VCaP (cell line): ENCODE measurements around the gene PRSS36.
"Not testable (repeated sequence)": the region's sequence is repeated elsewhere in the genome, so short reads cannot be mapped to it uniquely, and the experiment has no call there.

Experiments
- H3K27ac ChIP-seq: fragments of 450-650 bp; 2 replicates; pipeline ENCODE4 v1.5.1; 2017
- TF ChIP-seq, protein P1 (sequence below): fragments of 450-650 bp; conservative IDR thresholded peaks from 2 replicates; pipeline ENCODE4 v1.5.1; 2017; ENCODE audit warnings: mild to moderate bottlenecking, moderate library complexity

The PRSS36 gene

DNA sequence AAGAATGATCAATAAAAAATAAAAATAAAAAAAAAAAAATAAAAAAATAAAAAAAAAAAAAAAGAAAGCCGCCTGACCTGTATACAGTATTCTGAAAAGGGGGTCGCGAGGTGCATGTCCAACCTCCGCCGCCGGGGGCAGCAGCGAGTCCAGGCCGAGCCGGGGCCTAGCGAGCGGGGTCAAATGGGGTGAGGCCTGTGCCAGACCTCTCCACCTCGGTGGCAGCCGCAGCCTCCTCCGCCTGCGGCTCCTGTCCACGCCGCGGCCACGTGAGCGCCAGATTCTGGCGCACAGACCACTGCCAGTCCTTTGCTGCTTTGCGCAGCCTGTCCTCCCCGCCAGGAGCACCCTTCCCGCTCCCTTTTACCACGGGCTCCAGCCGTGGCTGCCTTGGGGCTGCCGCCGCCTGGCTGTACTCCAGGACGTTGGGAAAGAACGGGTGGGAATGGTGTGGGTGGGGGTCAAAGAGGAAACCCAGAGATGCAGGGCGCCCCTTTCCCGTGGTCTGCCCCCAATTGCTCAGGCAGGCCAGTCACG is 44.1 kb downstream of the PRSS36 start:
- TF ChIP-seq, protein P1, sequence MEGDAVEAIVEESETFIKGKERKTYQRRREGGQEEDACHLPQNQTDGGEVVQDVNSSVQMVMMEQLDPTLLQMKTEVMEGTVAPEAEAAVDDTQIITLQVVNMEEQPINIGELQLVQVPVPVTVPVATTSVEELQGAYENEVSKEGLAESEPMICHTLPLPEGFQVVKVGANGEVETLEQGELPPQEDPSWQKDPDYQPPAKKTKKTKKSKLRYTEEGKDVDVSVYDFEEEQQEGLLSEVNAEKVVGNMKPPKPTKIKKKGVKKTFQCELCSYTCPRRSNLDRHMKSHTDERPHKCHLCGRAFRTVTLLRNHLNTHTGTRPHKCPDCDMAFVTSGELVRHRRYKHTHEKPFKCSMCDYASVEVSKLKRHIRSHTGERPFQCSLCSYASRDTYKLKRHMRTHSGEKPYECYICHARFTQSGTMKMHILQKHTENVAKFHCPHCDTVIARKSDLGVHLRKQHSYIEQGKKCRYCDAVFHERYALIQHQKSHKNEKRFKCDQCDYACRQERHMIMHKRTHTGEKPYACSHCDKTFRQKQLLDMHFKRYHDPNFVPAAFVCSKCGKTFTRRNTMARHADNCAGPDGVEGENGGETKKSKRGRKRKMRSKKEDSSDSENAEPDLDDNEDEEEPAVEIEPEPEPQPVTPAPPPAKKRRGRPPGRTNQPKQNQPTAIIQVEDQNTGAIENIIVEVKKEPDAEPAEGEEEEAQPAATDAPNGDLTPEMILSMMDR = peak; percentile 83

DNA sequence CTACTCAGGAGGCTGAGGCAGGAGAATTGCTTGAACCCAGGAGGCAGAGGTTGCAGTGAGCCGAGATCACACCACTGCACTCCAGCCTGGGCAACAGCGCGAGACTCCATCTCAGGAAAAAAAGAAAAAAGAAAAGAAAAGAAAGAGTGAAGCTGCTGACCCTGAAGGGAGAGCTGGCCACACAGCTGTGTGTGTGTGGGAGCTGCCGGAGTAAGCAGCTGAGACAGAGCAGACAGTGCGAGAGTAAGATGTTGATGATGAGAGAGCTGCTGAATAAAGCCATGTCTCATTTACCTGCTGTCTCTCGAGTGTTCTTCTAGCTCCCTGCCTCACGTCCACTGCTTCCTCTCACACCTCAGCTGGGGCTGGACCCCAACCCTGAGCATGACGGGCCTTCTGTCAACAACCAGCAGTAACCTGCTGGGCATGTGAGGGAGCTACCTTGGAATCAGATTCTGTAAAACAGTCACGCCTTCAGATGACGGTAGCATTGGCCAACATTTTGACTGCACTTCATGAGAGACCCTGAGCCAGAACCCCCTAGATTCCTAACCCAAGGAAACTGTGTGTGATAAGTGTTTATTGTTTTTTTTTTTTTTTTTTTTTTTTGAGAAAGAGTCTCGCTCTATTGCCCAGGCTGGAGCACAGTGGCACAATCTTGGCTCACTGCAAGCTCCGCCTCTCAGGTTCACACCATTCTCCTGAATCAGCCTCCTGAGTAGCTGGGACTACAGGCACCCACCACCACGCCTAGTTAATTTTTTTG is 48.8 kb downstream of the PRSS36 start:
- H3K27ac ChIP-seq = not testable (repeated sequence)

More for the DNA sequence above, 44.1 kb downstream of the PRSS36 start:
- peak overlapping the region; percentile 31; the same call in 1 of the 2 replicates for H3K27ac ChIP-seq

DNA sequence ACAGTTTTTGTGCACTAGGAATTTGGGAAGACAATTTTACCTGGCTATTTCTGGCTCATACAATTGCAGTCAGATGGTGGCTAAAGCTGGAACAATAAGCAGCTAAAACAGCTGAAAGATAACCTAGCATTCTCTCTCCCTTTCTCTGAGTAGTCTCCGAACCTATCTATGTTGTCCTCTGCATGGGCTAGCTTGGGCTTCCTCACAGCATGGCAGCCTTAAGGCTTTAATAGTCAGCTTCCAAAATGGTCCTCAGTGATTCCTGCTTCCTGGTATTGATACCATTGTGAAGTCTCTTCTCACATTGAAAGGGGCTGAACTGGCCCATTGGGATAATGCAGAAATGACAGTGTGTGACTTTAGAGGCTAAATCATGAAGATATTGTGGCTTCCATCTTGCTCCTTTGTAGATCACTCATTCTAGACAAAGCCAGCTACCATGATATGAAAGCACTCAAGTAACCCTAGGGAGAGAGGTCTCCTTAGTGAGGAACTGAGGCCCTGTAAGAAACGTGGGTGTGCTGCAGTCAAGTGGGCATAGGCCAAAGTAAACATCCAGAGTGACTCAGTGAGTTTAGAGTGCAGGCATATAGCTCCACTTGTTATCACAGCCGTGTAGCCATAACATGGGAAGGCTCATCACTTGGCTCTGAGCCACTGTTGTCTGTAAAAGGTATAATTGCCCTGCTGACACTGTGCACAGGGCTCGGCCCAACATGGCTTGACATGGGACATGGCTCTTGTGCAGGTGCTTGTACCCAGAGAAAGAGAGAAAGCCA is 49.8 kb downstream of the PRSS36 start:
- TF ChIP-seq, protein P1 = no peak
- no peak overlapping the region for H3K27ac ChIP-seq

DNA sequence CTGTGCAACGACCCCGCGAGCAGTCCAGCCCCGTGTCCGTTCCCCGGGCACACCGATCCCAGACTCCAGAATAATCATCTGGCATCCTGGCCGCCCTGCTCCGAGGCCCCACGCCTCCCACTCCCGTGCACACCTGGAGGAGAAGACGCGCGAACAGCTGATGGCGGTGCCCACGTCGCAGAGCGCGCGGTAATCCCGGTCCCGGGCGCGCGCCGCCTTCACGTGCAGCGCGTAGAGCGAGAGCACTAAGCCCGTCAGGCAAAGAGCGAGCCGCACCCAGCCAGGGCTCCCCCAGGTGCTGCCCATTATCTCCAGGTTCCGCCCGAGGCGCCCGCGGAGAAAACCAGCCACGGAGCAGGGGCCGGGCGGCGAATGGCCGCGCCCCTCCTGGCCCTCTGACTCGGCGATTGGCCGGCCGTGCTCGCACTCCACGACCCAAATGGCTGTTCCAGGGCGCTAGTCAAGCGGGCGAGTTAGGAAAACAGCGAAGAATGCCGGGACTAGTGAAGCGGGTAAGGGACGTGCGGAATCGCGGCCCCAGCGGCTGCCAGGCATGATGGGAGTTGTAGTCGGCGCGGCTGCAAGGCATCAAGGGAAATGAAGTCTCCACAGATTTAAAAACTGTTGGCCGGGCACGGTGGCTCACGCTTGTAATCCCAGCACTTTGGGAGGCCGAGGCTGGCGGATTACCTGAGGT is 55.3 kb downstream of the PRSS36 start, which contains the start of gene VKORC1:
Gene VKORC1, minus strand, starts transcription at position 374 of the 697 bp plus-strand sequence. Its CDS starts 68 bp downstream, at position 306.
- H3K27ac ChIP-seq = peak within 1 kb of the TSS; percentile 76
- TF ChIP-seq, protein P1 = no peak

DNA sequence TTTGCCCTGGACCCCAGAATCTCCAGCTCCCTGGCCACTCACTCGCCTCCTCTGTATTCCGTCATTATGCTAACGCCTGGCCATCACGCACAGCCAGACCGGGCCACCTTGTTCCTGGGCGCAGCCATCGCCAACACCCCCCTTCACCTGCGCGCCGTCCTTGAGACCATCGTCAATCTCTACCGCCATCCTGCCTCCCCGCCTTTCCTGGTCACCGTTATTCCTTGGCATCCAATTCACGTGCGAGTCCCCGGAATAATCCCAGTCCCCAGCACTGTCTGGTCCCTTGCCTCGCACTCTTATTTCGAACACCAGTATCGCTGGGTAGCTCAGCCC is 55.8 kb downstream of the PRSS36 start:
- TF ChIP-seq, protein P1 = no peak
- H3K27ac ChIP-seq = peak overlapping the region; percentile 76

DNA sequence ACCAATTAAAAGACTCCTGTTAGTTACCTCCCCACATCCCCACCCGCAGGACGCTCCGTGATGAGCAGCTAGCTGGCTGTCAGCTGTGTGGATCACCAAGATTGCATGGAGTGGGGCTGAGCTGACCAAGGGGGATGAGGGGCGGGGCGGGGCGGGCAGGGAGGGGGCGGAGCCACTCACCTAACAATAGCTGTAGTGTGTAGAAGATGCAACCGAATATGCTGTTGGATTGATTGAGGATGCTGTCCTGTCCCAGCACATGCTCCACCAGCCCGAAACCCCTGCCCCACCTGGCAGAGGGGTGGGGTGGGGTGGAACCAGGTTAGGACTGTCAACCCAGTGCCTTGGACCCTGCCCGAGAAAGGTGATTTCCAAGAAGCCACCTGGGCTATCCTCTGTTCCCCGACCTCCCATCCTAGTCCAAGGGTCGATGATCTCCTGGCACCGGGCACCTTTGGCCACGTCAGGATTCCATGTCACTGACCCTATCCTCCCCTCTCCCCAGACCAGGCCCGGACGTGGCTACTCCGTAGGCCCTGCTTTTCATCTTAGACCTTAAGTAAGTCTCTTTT is 56.6 kb downstream of the PRSS36 start:
- TF ChIP-seq, protein P1 = no peak
- H3K27ac ChIP-seq = peak overlapping the region; percentile 76

DNA sequence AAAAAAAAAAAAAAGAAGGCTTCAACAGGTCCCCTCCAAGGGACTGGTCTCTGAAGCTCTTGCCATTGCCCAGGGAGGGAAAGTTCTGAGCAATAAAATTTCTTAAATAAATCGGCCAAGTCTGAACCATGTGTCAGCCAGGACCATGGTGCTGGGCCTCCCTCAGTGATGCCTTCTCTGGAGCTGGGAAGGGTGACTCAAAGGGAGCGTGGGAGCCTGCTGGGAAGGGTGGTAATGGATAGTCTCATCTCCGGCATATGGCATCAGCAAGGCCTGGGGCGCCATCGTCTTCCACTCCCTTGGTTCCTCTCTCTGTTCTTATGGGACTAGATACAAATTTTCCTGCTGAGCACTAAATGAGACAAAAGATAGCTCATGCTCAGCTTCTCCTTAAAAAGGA is 57.5 kb downstream of the PRSS36 start:
- TF ChIP-seq, protein P1 = no peak
- H3K27ac ChIP-seq = no peak overlapping the region
